Adrenal gland (tissue), 12 donors: ENCODE measurements around the gene BBLN. TPM values are rescaled to one million over a fixed set of nuclear protein-coding genes. Genes with fewer than 3 reads are reported as not detected.

Experiments used
- DNase-seq, 7 donors: peaks; one replicate each; pipeline ENCODE4 v3.0.0-alpha.2; 2019 to 2020
- H3K27ac ChIP-seq, 5 donors: fragments of 200-600 bp; sonication (generic) in 4 of 5; 1 replicate in 3 of 5; 2 replicates in 2 of 5; pipeline versions ENCODE4 v1.5.1 to v1.8.0; 2016 to 2020; ENCODE audit warnings: mild to moderate bottlenecking in 1 of 5
- H3K27me3 ChIP-seq: fragments of 200-600 bp; 2 replicates; pipeline ENCODE4 v1.8.0; 2021
- H3K36me3 ChIP-seq, 2 donors: fragments of 200-600 bp; replicated peaks in 1 of 2; 1 replicate in 1 of 2; 2 replicates in 1 of 2; pipeline versions ENCODE4 v1.5.1 to v1.8.0; 2018 to 2022
- H3K4me1 ChIP-seq, 2 donors: fragments of 200-600 bp; replicated peaks in 1 of 2; 1 replicate in 1 of 2; 2 replicates in 1 of 2; pipeline versions ENCODE4 v1.5.1 to v1.8.0; 2018 to 2021
- H3K4me3 ChIP-seq, 4 donors: fragments of 200-600 bp; sonication (generic) in 3 of 4; one replicate each; pipeline ENCODE4 v1.5.1; 2016 to 2018
- H3K9me3 ChIP-seq, 3 donors: fragments of 200-600 bp; sonication (generic) in 1 of 3; replicated peaks in 1 of 3; 1 replicate in 2 of 3; 2 replicates in 1 of 3; pipeline versions ENCODE4 v1.5.1 to v1.8.0; 2016 to 2021
- POLR2A ChIP-seq, 2 donors: fragments of 450-650 bp; IDR thresholded peaks; one replicate each; pipeline ENCODE4 v1.6.1; 2017; ENCODE audit warnings: antibody characterized with exemption in 2 of 2, mild to moderate bottlenecking in 2 of 2, moderate library complexity in 1 of 2
- WGBS, 4 donors: extraction: QIAGEN DNeasy Blood & Tissue Kit in 2 of 4; methylation state at CpG; one replicate each; pipeline versions ENCODE4 v1.1.5 to v1.1.7; 2013 to 2017; 5-methylcytosine and 5-hydroxymethylcytosine counted together
- intact Hi-C, 2 donors: fragments of 100-400 bp; cut with DNase I; formaldehyde crosslinking; loops; one replicate each; pipeline versions ENCODE4 v1.14.1 to v1.15.0; 2022 to 2023
- polyA plus RNA-seq, 3 donors: library from polyadenylated mRNA; stranded (reverse); fragments of 200-250 nt in 2 of 3; fragments of 350-450 nt in 1 of 3; fragmentation: Illumina TruSeq in 1 of 3; extraction: RNeasy Lipid Tissue Mini Kit (QIAGEN cat#74804) in 1 of 3; gene quantifications; one replicate each; pipeline ENCODE4 v1.2.3, GENCODE V29; 2013 to 2014
- total RNA-seq, 9 donors: library from RNA; depleted of rRNA in 4 of 9; stranded (reverse); fragments of >200 nt in 4 of 9; fragments of 120-200 nt in 1 of 9; fragmentation: NEBNext Ultra II Directional in 1 of 9; extraction: Animal tissue kit (Norgen Biotek cat#: 25700) in 1 of 9; gene quantifications; one replicate each; pipeline versions ENCODE4 v1.1.0 to v1.2.4, GENCODE V29; 2013 to 2023
- TF ChIP-seq, protein P1 (sequence below), 6 experiments: fragments of 450-650 bp in 4 of 6; fragments of 200-600 bp in 2 of 6; sonication (generic) in 1 of 6; IDR thresholded peaks; 1 replicate in 5 of 6; 2 replicates in 1 of 6; pipeline versions ENCODE4 v1.5.1 to v1.8.0; 2016 to 2021; ENCODE audit warnings: antibody characterized with exemption in 6 of 6, mild to moderate bottlenecking in 2 of 6, moderate library complexity in 1 of 6
- donor health status: healthy with polysubstance abuse.
- donor health status: Bipolar disorder and iron deficiency.
- donor health status: DM: yes; HTN: yes; CAD: no.
- donor health status: DM: no; HTN: no; CAD: no.
- donor health status: DM: no; HTN: no; CAD: no.
- donor health status: DM: yes; HTN: yes; CAD: no.

Gene BBLN
- total and polyA plus RNA-seq, 12 donors: 5.5 to 1,914 (median 419) TPM

DNA sequence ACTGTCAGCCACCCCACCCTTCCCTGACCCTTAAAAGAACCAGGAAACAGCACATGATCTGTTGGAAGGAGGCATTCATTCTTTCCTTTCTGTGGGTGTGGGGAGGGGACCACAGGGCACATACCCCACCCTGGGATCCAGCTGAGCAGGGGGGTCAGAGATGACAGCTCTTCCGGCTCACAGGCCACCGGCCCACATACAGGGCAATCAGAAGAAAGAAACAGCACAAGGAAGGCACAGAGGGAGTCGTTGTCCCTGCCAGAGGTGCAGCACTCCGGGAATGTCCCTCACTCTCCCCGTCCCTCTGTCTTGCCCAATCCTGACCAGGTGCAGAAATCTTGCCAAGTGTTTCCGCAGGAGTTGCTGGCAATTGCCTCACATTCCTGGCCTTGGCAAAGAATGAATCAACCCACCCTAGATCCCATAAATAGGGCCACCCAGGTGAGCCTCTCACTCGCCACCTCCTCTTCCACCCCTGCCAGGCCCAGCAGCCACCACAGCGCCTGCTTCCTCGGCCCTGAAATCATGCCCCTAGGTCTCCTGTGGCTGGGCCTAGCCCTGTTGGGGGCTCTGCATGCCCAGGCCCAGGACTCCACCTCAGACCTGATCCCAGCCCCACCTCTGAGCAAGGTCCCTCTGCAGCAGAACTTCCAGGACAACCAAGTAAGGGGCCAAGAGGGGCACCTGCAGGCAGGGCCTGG lies 10.9 kb upstream of the BBLN start, which contains the start of gene LCN2:
TSS of gene LCN2 (plus strand) at position 453 of the 701 bp plus-strand sequence. CDS start at position 526, 73 bp downstream.
- no peak for TF ChIP-seq POLR2A (IDR thresholded peaks at IDR 0.05)
- TF ChIP-seq, protein P1, sequence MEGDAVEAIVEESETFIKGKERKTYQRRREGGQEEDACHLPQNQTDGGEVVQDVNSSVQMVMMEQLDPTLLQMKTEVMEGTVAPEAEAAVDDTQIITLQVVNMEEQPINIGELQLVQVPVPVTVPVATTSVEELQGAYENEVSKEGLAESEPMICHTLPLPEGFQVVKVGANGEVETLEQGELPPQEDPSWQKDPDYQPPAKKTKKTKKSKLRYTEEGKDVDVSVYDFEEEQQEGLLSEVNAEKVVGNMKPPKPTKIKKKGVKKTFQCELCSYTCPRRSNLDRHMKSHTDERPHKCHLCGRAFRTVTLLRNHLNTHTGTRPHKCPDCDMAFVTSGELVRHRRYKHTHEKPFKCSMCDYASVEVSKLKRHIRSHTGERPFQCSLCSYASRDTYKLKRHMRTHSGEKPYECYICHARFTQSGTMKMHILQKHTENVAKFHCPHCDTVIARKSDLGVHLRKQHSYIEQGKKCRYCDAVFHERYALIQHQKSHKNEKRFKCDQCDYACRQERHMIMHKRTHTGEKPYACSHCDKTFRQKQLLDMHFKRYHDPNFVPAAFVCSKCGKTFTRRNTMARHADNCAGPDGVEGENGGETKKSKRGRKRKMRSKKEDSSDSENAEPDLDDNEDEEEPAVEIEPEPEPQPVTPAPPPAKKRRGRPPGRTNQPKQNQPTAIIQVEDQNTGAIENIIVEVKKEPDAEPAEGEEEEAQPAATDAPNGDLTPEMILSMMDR (IDR thresholded peaks at IDR 0.05): no peak
- Histone ChIP-seq H3K4me3 (no peak within 1 kb of the TSS), H3K4me1 (peaks cover 0 to 9% of the 10 kb centered on the region in 2 donors), H3K9me3 (no peaks in the 10 kb centered on the region), H3K36me3 (no peaks in the 10 kb centered on the region), H3K27me3 (no peaks in the 10 kb centered on the region), H3K27ac (peak within 1 kb of the TSS in 1 of 5 donors; percentile 22)
- WGBS, 4 donors: 47 to 77% (median 52%) methylated on average over 3 to 9 of the region's 9 CpGs
- intact Hi-C loops: no loop called here
- DNase-seq: peak in 5 of 7 donors; percentile 55 to 75 (median 72)

DNA sequence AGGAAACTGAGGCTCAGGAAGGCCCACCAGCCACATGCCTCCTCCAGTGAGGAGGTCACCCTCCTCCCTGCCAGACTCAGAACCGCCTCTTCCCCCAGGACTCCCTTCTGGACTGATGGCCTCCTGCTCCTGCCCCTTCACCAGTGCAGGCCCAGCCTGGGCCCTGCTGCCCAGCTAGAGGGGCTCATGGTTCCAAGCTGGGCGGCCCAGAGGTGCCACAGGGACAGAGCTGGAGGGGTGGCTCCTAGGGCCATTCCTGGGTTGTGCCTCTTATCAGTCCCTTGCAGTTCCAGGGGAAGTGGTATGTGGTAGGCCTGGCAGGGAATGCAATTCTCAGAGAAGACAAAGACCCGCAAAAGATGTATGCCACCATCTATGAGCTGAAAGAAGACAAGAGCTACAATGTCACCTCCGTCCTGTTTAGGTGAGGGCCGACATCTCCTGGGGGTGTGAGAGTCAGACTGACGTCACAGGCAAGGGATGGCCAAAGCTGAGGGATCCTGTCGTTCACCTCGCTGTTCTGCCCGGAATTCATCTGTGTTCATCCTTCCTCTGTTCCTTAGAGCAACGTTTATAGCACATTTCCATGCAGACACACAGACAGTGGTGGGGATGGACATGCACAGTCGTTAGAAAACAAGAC lies 10.0 kb upstream of the BBLN start:
- Histone ChIP-seq H3K4me3 (no peak overlapping the region), H3K9me3 (no peaks in the 10 kb centered on the region)

DNA sequence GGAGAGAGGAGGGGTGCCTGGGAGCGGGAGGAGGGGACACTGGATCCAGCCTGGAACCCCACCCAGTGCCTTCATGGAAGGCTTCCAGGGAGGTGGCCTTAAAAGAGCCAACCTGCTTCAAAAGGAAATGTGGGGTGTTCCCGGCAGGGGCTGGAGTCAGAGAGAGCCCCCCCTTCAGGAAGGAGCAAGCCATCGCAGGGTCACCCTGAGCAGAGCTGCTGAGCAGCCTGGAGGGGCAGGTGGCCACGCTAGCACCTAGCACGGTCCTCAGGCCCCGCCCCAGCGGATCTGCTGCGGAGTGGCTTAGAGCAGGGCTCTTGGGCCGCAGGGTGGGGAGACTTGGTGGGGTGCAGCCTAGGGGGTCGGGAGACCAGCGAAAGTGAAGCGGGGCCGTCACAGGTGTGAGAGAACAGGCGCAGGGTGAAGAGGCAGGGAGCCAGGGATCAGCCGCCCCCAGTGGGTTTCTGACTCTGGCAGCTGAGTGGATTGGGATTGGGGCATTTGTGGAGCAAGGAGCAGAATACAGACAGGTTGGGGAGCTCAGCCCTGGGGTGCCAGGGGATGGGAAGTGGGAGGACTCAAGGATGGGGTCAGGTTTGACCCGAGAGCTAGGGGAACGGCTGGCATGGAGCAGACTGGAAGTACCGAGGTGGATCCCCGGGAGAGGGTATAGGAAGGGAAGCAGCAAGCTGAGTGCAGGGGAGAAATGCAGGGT lies 9.3 kb upstream of the BBLN start:
- no peak for TF ChIP-seq POLR2A (IDR thresholded peaks at IDR 0.05)
- TF ChIP-seq, protein P1 (IDR thresholded peaks at IDR 0.05): peak in 1 of 6 experiments; percentile 12
- H3K36me3 ChIP-seq: no peaks in the 10 kb centered on the region
- H3K4me1 ChIP-seq: peaks cover 0 to 9% of the 10 kb centered on the region in 2 donors
- peak in 1 of 7 donors; percentile 26 for DNase-seq
- intact Hi-C loops: no loop called here
- H3K27ac ChIP-seq: no peak overlapping the region
- no peaks in the 10 kb centered on the region for H3K9me3 ChIP-seq
- no peak overlapping the region for H3K4me3 ChIP-seq
- WGBS, 4 donors: 82 to 85% (median 84%) methylated on average over 19 of the region's 19 CpGs
- no peaks in the 10 kb centered on the region for H3K27me3 ChIP-seq

More for the DNA sequence above, 10.0 kb upstream of the BBLN start:
- Histone ChIP-seq H3K4me1 (peaks cover 0 to 9% of the 10 kb centered on the region in 2 donors), H3K36me3 (no peaks in the 10 kb centered on the region), H3K27me3 (no peaks in the 10 kb centered on the region), H3K27ac (no peak overlapping the region)
- no peak for TF ChIP-seq POLR2A (IDR thresholded peaks at IDR 0.05)
- TF ChIP-seq, protein P1 (IDR thresholded peaks at IDR 0.05): no peak
- DNase-seq: no peak
- intact Hi-C loops: no loop called here
- WGBS, 4 donors: 70 to 78% (median 73%) methylated on average over 11 of the region's 11 CpGs
